Left ventricle myocardium superior (tissue), 1 donor: Measurements from ENCODE around the gene TM9SF4. TPM values are rescaled to one million over a fixed set of nuclear protein-coding genes. Genes with fewer than 3 reads are reported as not detected.
A peak's percentile ranks its signal among the peaks of the same experiment; 100 is the strongest.

Source experiments
- ATAC-seq: fragments of 200-7000 bp; cut with Tn5 transposase; one replicate; pipeline ENCODE4 v1.9.1; 2020; ENCODE audit warnings: mild to moderate bottlenecking, moderate library complexity
- DNase-seq: peaks from one replicate; pipeline ENCODE4 v3.0.0-alpha.2; 2020
- intact Hi-C: fragments of 100-400 bp; cut with micrococcal nuclease; formaldehyde crosslinking; loops from one replicate; pipeline ENCODE4 v1.11.0; 2022
- total RNA-seq: library from RNA; stranded (reverse); fragmentation: NEBNext Ultra II Directional; extraction: Animal tissue kit (Norgen Biotek cat#: 25700); gene quantifications from one replicate; pipeline ENCODE4 v1.2.1, GENCODE V29; 2021
- donor health status: DM: no; HTN: yes; CAD: no; lungs with severe emphysema.

Gene TM9SF4
- total RNA-seq, 1 donor from 2014 or later = 25.6 TPM

GRCh38 chr20:32201296-32201976 lies 91.9 kb downstream of the TM9SF4 start:
- DNase-seq = no peak
- no peak for ATAC-seq
- intact Hi-C loops = no loop called here

GRCh38 chr20:32201977-32202363 lies 92.5 kb downstream of the TM9SF4 start:
- intact Hi-C loops = no loop called here
- ATAC-seq (no peak), DNase-seq (no peak)

- ATAC-seq = no peak
- intact Hi-C loops = no loop called here
Measured at GRCh38 chr20:32203356-32204204, 94.1 kb downstream of the TM9SF4 start.

GRCh38 chr20:32204205-32205109 lies 94.9 kb downstream of the TM9SF4 start:
- no peak for DNase-seq
- intact Hi-C loops = no loop called here
- ATAC-seq = peak; percentile 15

More at GRCh38 chr20:32203356-32204204, 94.1 kb downstream of the TM9SF4 start:
- no peak for DNase-seq

GRCh38 chr20:32205110-32205842 lies 95.8 kb downstream of the TM9SF4 start:
- DNase-seq = no peak
- intact Hi-C loops = no loop called here
- peak; percentile 38 for ATAC-seq

GRCh38 chr20:32205843-32206759 lies 96.6 kb downstream of the TM9SF4 start:
- peak; percentile 1 for ATAC-seq
- intact Hi-C loops = no loop called here

GRCh38 chr20:32206760-32207625 lies 97.5 kb downstream of the TM9SF4 start:
- intact Hi-C loops = no loop called here
- DNase-seq = no peak
- ATAC-seq = no peak

More at GRCh38 chr20:32205843-32206759, 96.6 kb downstream of the TM9SF4 start:
- DNase-seq = no peak

GRCh38 chr20:32207626-32208498 lies 98.3 kb downstream of the TM9SF4 start, which contains the start of the genes PLAGL2 and POFUT1:
TSS of gene PLAGL2 (minus strand) at chr20:32207743. CDS start at chr20:32202178, 5,565 bp downstream.
TSS of gene POFUT1 (plus strand) at chr20:32207880. CDS start at chr20:32207942, 62 bp downstream.
- intact Hi-C loops = no loop called here
- ATAC-seq (peak; percentile 94), DNase-seq (peak; percentile 95)

GRCh38 chr20:32208499-32209154 lies 99.1 kb downstream of the TM9SF4 start:
- DNase-seq (no peak), ATAC-seq (no peak)
- intact Hi-C loops = no loop called here

- intact Hi-C loops = no loop called here
- DNase-seq = no peak
- ATAC-seq = no peak
Measured at GRCh38 chr20:32209850-32210605, 100.5 kb downstream of the TM9SF4 start.

- DNase-seq (no peak), ATAC-seq (no peak)
- intact Hi-C loops = no loop called here
Measured at GRCh38 chr20:32213870-32214269, 104.4 kb downstream of the TM9SF4 start.

GRCh38 chr20:32215147-32215546 lies 105.6 kb downstream of the TM9SF4 start:
- intact Hi-C loops = no loop called here
- ATAC-seq (no peak), DNase-seq (no peak)

GRCh38 chr20:32215729-32216128 lies 106.2 kb downstream of the TM9SF4 start:
- DNase-seq = no peak

More at GRCh38 chr20:32215729-32216128, 106.2 kb downstream of the TM9SF4 start:
- intact Hi-C loops = no loop called here
- no peak for ATAC-seq
